OCI-LY1 (cell line): ENCODE measurements around the gene ARL2BP.

Experiments used
- H2AFZ ChIP-seq: fragments of 200-600 bp; sonication (generic), shearing (Covaris generic); 2 replicates; pipeline ENCODE4 v1.6.0; 2014; ENCODE audit warnings: antibody characterized with exemption, mild to moderate bottlenecking, low read length
- H3F3A ChIP-seq: fragments of 200-600 bp; sonication (generic), shearing (Covaris generic); 2 replicates; pipeline ENCODE4 v1.6.0; 2014; ENCODE audit warnings: mild to moderate bottlenecking, antibody characterized with exemption, low read length, moderate library complexity; ENCODE audit not compliant: insufficient read depth
- H3K27ac ChIP-seq: fragments of 200-600 bp; sonication (generic); 2 replicates; pipeline ENCODE4 v1.5.1; 2014; ENCODE audit warnings: low read length, mixed run types, mild to moderate bottlenecking, low read depth; ENCODE audit not compliant: poor library complexity, severe bottlenecking
- H3K27me3 ChIP-seq: fragments of 200-600 bp; sonication (generic); 2 replicates; pipeline ENCODE4 v1.6.0; 2014; ENCODE audit warnings: antibody characterized with exemption, mild to moderate bottlenecking, low read length, moderate library complexity; ENCODE audit not compliant: insufficient read depth
- H3K36me3 ChIP-seq: fragments of 200-600 bp; sonication (generic); 2 replicates; pipeline ENCODE4 v1.6.1; 2014; ENCODE audit warnings: mild to moderate bottlenecking, antibody characterized with exemption, low read length, moderate library complexity, mixed read lengths; ENCODE audit not compliant: insufficient read depth
- H3K4me1 ChIP-seq: fragments of 200-600 bp; sonication (generic); 2 replicates; pipeline ENCODE4 v1.5.1; 2014; ENCODE audit warnings: mild to moderate bottlenecking, low read length, moderate library complexity; ENCODE audit not compliant: insufficient read depth, severe bottlenecking
- H3K4me2 ChIP-seq: fragments of 200-600 bp; sonication (generic), shearing (Covaris generic); 2 replicates; pipeline ENCODE4 v1.6.1; 2014; ENCODE audit warnings: low read length
- H3K4me3 ChIP-seq: fragments of 200-600 bp; sonication (generic); 2 replicates; pipeline ENCODE4 v1.5.1; 2014; ENCODE audit warnings: low read length, low read depth, mild to moderate bottlenecking, mixed read lengths; ENCODE audit not compliant: poor library complexity, severe bottlenecking
- H3K79me2 ChIP-seq: fragments of 200-600 bp; shearing (Covaris generic); 2 replicates; pipeline ENCODE4 v1.6.1; 2016; ENCODE audit warnings: mixed run types, low read length, mixed read lengths; ENCODE audit not compliant: insufficient read depth
- H3K9ac ChIP-seq: fragments of 200-600 bp; sonication (generic), shearing (Covaris generic); 2 replicates; pipeline ENCODE4 v1.6.1; 2014; ENCODE audit warnings: mild to moderate bottlenecking, low read length, mixed read lengths
- H3K9me2 ChIP-seq: fragments of 200-600 bp; sonication (generic), shearing (Covaris generic); 2 replicates; pipeline ENCODE4 v1.6.1; 2014; ENCODE audit warnings: low read depth, mild to moderate bottlenecking, low read length, mixed read lengths
- H3K9me3 ChIP-seq: fragments of 200-600 bp; shearing (Covaris generic); 2 replicates; pipeline ENCODE4 v1.6.1; 2014; ENCODE audit warnings: low read length, mixed read lengths
- H4K20me1 ChIP-seq: fragments of 200-600 bp; sonication (generic), shearing (Covaris generic); 2 replicates; pipeline ENCODE4 v1.6.0; 2016; ENCODE audit warnings: mild to moderate bottlenecking, low read length; ENCODE audit not compliant: insufficient read depth
- EZH2 ChIP-seq: fragments of 200-600 bp; sonication (generic), shearing (Covaris generic); IDR thresholded peaks from 2 replicates; pipeline ENCODE4 v1.8.0; 2017; ENCODE audit warnings: borderline replicate concordance, mixed run types, mild to moderate bottlenecking, antibody characterized with exemption, low read length, moderate library complexity, mixed read lengths
- TF ChIP-seq, protein P1 (sequence below): fragments of 200-600 bp; sonication (generic), shearing (Covaris generic); IDR thresholded peaks from 2 replicates; pipeline ENCODE4 v1.5.1; 2017; ENCODE audit warnings: mild to moderate bottlenecking, antibody characterized with exemption, low read length, moderate library complexity, mixed read lengths

ARL2BP gene

DNA sequence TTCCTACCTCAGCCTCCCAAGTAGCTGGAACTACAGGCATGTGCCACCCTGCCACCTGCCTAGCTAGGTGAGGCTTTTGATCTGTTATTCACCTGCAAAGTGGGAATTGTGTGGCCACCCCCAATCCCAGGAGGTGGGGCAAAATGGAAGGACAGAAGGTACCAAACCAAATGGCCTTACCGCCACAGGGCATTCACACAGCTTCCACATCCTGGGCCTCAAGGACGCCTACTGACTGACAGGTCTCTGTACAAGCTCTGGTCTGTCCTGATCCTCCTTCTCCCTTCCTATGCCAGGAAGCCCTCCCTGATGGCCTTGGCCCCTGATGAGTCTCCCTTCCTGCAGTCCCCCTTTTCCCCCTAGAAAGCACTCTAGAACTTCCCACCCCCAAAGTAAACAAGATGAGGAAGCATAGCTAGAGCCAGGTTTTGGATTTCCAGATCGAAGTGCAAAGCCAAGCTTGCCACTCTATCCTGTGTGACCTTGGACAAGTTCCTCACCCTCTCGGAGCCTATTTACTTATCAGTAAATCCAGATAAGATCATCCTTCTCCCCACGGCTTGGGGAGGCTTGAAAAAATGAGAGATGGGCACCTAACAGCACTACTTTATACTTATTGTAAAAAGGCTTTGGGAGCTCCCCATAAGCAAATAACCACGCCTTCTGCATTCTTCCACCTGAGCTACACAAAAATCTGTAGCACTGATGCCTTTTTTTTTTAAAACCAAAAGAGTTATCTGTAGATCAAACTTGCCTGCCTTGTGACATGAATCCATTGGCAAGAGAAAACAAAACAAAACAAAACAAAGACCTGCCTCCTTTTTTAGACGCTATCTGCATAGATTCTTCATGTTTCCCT, 35.0 kb downstream of the ARL2BP start:
- Histone ChIP-seq H3F3A (no peaks in the 10 kb centered on the region), H3K36me3 (no peaks in the 10 kb centered on the region), H4K20me1 (no peaks in the 10 kb centered on the region), H3K9ac (no peak overlapping the region), H3K9me2 (no peaks in the 10 kb centered on the region), H3K4me1 (peaks cover 8% of the 10 kb centered on the region), H3K9me3 (no peaks in the 10 kb centered on the region), H3K4me3 (no peak overlapping the region), H3K4me2 (no peak overlapping the region), H2AFZ (no peak overlapping the region), H3K27me3 (no peaks in the 10 kb centered on the region), H3K79me2 (no peaks in the 10 kb centered on the region), H3K27ac (no peak overlapping the region)
- TF ChIP-seq, protein P1, sequence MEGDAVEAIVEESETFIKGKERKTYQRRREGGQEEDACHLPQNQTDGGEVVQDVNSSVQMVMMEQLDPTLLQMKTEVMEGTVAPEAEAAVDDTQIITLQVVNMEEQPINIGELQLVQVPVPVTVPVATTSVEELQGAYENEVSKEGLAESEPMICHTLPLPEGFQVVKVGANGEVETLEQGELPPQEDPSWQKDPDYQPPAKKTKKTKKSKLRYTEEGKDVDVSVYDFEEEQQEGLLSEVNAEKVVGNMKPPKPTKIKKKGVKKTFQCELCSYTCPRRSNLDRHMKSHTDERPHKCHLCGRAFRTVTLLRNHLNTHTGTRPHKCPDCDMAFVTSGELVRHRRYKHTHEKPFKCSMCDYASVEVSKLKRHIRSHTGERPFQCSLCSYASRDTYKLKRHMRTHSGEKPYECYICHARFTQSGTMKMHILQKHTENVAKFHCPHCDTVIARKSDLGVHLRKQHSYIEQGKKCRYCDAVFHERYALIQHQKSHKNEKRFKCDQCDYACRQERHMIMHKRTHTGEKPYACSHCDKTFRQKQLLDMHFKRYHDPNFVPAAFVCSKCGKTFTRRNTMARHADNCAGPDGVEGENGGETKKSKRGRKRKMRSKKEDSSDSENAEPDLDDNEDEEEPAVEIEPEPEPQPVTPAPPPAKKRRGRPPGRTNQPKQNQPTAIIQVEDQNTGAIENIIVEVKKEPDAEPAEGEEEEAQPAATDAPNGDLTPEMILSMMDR: no peak
- TF ChIP-seq EZH2: no peak

DNA sequence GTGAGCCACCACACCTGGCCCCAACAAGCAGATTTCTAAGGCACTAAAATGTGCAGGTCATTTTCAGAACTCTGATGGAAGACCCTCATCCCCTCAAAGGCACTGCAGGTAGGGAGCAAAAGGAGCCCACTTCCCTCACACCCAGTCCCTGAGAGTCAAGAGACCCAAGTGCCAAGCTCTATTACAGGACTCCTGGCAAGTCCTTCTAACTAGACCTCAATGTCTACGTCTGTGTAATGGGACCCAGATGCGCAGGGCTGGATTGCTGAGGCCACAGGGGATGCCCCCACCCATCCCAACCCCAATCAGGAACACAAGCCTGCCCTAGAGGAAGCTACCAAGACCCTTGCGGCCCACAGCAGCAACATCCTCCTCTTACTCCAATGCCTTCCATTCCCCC, 36.7 kb downstream of the ARL2BP start:
- Histone ChIP-seq H3K79me2 (no peaks in the 10 kb centered on the region), H3K9me2 (no peaks in the 10 kb centered on the region), H3F3A (no peaks in the 10 kb centered on the region), H3K4me3 (no peak overlapping the region), H3K9me3 (no peaks in the 10 kb centered on the region), H3K9ac (no peak overlapping the region), H3K4me1 (peaks cover 8% of the 10 kb centered on the region), H2AFZ (no peak overlapping the region), H4K20me1 (no peaks in the 10 kb centered on the region), H3K27ac (no peak overlapping the region), H3K27me3 (no peaks in the 10 kb centered on the region), H3K4me2 (no peak overlapping the region), H3K36me3 (no peaks in the 10 kb centered on the region)
- TF ChIP-seq, protein P1: no peak
- TF ChIP-seq EZH2: no peak

DNA sequence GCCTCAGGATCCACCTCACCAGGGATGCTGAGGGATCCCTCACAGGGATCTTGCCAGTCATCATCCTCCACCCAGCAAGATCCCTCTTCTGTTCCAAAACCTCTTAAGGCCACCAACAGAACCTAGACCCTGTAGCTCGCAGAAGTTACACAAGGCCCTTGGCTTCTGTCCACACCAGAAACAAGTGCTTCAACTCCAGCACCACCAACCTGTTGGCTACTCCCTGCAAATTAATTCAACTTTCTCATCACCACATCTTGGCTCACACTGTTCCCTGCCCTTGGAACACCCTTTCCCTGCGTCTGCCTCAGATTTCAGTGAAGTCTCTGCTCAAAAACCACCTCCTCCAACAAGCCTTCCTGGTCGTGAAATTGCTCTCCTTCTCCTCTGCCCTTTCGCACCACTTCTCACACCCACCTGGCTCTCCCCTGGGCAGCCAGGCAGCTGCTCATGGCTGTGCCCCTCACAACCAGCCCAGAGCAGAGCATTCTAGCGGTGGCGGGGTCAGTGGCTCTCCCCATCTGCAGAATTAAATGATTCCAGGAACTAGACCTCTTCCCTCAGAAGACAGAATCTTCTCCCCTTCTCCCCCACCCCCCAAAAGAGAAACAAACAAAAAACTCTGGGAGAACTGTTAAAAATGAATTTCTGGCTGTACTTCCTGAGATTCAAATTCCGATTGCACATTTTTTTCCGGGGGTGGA, 37.6 kb downstream of the ARL2BP start:
- Histone ChIP-seq H3K9me2 (no peaks in the 10 kb centered on the region), H3F3A (no peaks in the 10 kb centered on the region), H3K9me3 (no peaks in the 10 kb centered on the region), H3K4me3 (no peak overlapping the region), H2AFZ (no peak overlapping the region), H3K27me3 (no peaks in the 10 kb centered on the region), H3K27ac (no peak overlapping the region), H3K9ac (no peak overlapping the region), H3K4me1 (peaks cover 8% of the 10 kb centered on the region), H3K4me2 (no peak overlapping the region), H3K36me3 (no peaks in the 10 kb centered on the region), H4K20me1 (no peaks in the 10 kb centered on the region), H3K79me2 (no peaks in the 10 kb centered on the region)
- TF ChIP-seq EZH2: no peak
- TF ChIP-seq, protein P1: no peak
